K562 (cell line): Measurements from ENCODE around the gene ELP1. TPM values are rescaled to one million over a fixed set of nuclear protein-coding genes. Genes with fewer than 3 reads are reported as not detected.

Experiments
- ATAC-seq: fragments of 200-7000 bp; cut with Tn5 transposase; 3 replicates; pipeline ENCODE4 v1.9.1; 2020; ENCODE audit warnings: moderate library complexity
- BruUV-seq: library from RNA; stranded (reverse); fragments of 400-500 nt; replicated peaks from 2 replicates; lab custom pipeline; 2021; lab: Mats Ljungman, UMichigan
- CTCF ChIA-PET: fragments of 300-600 bp; formaldehyde crosslinking; extraction: SDS; loops from one replicate; lab custom pipeline; 2021; ENCODE audit warnings: low intra/inter-chr PET ratio; lab: Yijun Ruan, JAX
- POLR2A ChIA-PET: fragments of 300-600, 350-650 bp; sonication (Branson Sonifier 250); formaldehyde crosslinking; extraction: SDS; loops from one replicate; lab custom pipeline; 2021; ENCODE audit warnings: antibody characterized with exemption, inconsistent platforms; lab: Yijun Ruan, JAX
- DNase-seq, 4 experiments: peaks; one replicate each; pipeline versions ENCODE4 v3.0.0 to v3.0.0-alpha.2; 2011 to 2018; ENCODE audit warnings: low spot score in 3 of 4, mixed read lengths in 3 of 4; ENCODE audit errors: extremely low read depth in 1 of 4
- FAIRE-seq: peaks from 2 replicates; lab custom pipeline; 2011; peaks lifted over from hg19 to GRCh38; lab: Jason Lieb, UNC
- H2AFZ ChIP-seq: 2 replicates; pipeline ENCODE4 v1.6.0; 2011; ENCODE audit warnings: low read depth, low read length, control low read depth, inconsistent platforms
- H3K27ac ChIP-seq: fragments of 200-600 bp; 3 replicates; pipeline ENCODE4 v1.8.0; 2011; ENCODE audit warnings: low read depth, mild to moderate bottlenecking, control low read depth, inconsistent platforms, low read length, moderate library complexity, mixed read lengths; ENCODE audit errors: extremely low read depth
- H3K27me3 ChIP-seq, 2 experiments: fragments of 300-600 bp in 1 of 2; 2 replicates in 1 of 2; 3 replicates in 1 of 2; pipeline versions ENCODE4 v1.6.0 to v1.8.0; 2011; ENCODE audit warnings: inconsistent platforms in 2 of 2, low read length in 2 of 2, mild to moderate bottlenecking in 1 of 2, mixed read lengths in 1 of 2, moderate library complexity in 1 of 2; ENCODE audit not compliant: control insufficient read depth in 2 of 2, insufficient read depth in 2 of 2
- H3K36me3 ChIP-seq: fragments of 300-600 bp; 3 replicates; pipeline ENCODE4 v1.8.0; 2011; ENCODE audit warnings: mild to moderate bottlenecking, low read length, inconsistent platforms; ENCODE audit not compliant: control insufficient read depth, insufficient read depth
- H3K4me1 ChIP-seq, 2 experiments: fragments of 200-600 bp in 1 of 2; replicated peaks in 1 of 2; 2 replicates in 1 of 2; 3 replicates in 1 of 2; pipeline versions ENCODE4 v1.5.1 to v1.8.0; 2011; ENCODE audit warnings: inconsistent platforms in 2 of 2, low read length in 2 of 2, mild to moderate bottlenecking in 1 of 2, mixed read lengths in 1 of 2, moderate library complexity in 1 of 2; ENCODE audit not compliant: control insufficient read depth in 2 of 2, insufficient read depth in 2 of 2
- H3K4me2 ChIP-seq: 2 replicates; pipeline ENCODE4 v1.6.1; 2011; ENCODE audit warnings: low read length, control low read depth, inconsistent platforms, mixed read lengths; ENCODE audit not compliant: insufficient read depth
- H3K4me3 ChIP-seq: fragments of 200-600 bp; sonication (generic), shearing (Covaris generic); 2 replicates; pipeline ENCODE4 v1.5.1; 2016; ENCODE audit warnings: control low read depth, inconsistent platforms
- H3K79me2 ChIP-seq: fragments of 200-600 bp; 3 replicates; pipeline ENCODE4 v1.8.0; 2011; ENCODE audit warnings: low read length, inconsistent platforms; ENCODE audit not compliant: control insufficient read depth, insufficient read depth
- H3K9ac ChIP-seq, 2 experiments: 2 replicates each; pipeline versions ENCODE4 v1.6.0 to v1.6.1; 2011; ENCODE audit warnings: low read depth in 2 of 2, low read length in 2 of 2, control low read depth in 1 of 2, inconsistent platforms in 1 of 2, mild to moderate bottlenecking in 1 of 2, mixed read lengths in 1 of 2; ENCODE audit not compliant: insufficient read depth in 1 of 2
- H3K9me1 ChIP-seq: one replicate; pipeline ENCODE4 v1.6.0; 2011; ENCODE audit warnings: inconsistent platforms, mild to moderate bottlenecking, low read length, moderate library complexity; ENCODE audit not compliant: control insufficient read depth, insufficient read depth
- H3K9me3 ChIP-seq: replicated peaks from 2 replicates; pipeline ENCODE4 v1.5.1; 2011; ENCODE audit warnings: low read depth, low read length, inconsistent platforms; ENCODE audit not compliant: control insufficient read depth, insufficient read depth
- H4K20me1 ChIP-seq: replicated peaks from 2 replicates; pipeline ENCODE4 v1.6.1; 2011; ENCODE audit warnings: low read length, inconsistent platforms, mixed read lengths; ENCODE audit not compliant: control insufficient read depth, insufficient read depth
- CEBPG ChIP-seq, 3 experiments: fragments of 200-800 bp in 1 of 3; sonication (Bioruptor generic) in 1 of 3; sonication (generic) in 1 of 3; formaldehyde crosslinking in 1 of 3; IDR thresholded peaks in 2 of 3; conservative IDR thresholded peaks in 1 of 3; 2 replicates each; pipeline versions ENCODE4 v1.6.1 to v1.8.0; 2016 to 2022; ENCODE audit warnings: missing compliant biosample characterization in 2 of 3, missing genetic modification characterization in 2 of 3, mild to moderate bottlenecking in 1 of 3, missing genetic modification reagents in 1 of 3
- FOXO4 ChIP-seq: fragments of 450-650 bp; formaldehyde crosslinking; IDR thresholded peaks from 2 replicates; pipeline ENCODE4 v1.4.0; 2020; ENCODE audit warnings: mild to moderate bottlenecking, moderate library complexity
- HBP1 ChIP-seq: fragments of 450-650 bp; formaldehyde crosslinking; IDR thresholded peaks from 2 replicates; pipeline ENCODE4 v1.4.0; 2022; ENCODE audit warnings: missing genetic modification characterization
- NR2C1 ChIP-seq, 2 experiments: fragments of 450-650 bp; IDR thresholded peaks; 2 replicates each; pipeline ENCODE4 v1.6.1; 2017; ENCODE audit warnings: mild to moderate bottlenecking in 2 of 2, antibody characterized with exemption in 1 of 2, inconsistent platforms in 1 of 2, missing compliant biosample characterization in 1 of 2, missing genetic modification characterization in 1 of 2
- PTBP1 ChIP-seq: fragments of 200-400 bp; formaldehyde crosslinking; IDR thresholded peaks from 2 replicates; pipeline ENCODE4 v1.6.1; 2017; ENCODE audit warnings: low read depth, low read length
- PTRF ChIP-seq: fragments of 450-650 bp; IDR thresholded peaks from 2 replicates; pipeline ENCODE4 v1.6.1; 2016; ENCODE audit warnings: mild to moderate bottlenecking, missing genetic modification characterization, missing compliant biosample characterization
- SAFB ChIP-seq: fragments of 200-400 bp; formaldehyde crosslinking; IDR thresholded peaks from 2 replicates; pipeline ENCODE4 v1.6.1; 2017; ENCODE audit warnings: low read depth, low read length, borderline replicate concordance
- TBL1XR1 ChIP-seq, 2 experiments: IDR thresholded peaks; 2 replicates each; pipeline ENCODE4 v1.6.1; 2012; ENCODE audit warnings: improper control_type of control experiment in 2 of 2, low read length in 2 of 2, mild to moderate bottlenecking in 1 of 2
- ZNF311 ChIP-seq: fragments of 250-450 bp; sonication (Bioruptor Pico); IDR thresholded peaks from 2 replicates; pipeline ENCODE4 v1.4.0; 2020; ENCODE audit warnings: mild to moderate bottlenecking, moderate library complexity
- ZNF583 ChIP-seq: fragments of 250-450 bp; sonication (Bioruptor Pico); IDR thresholded peaks from 2 replicates; pipeline ENCODE4 v1.4.0; 2020
- WGBS: fragments of 100-300 bp; shearing (Covaris generic); methylation state at CpG from one replicate; pipeline ENCODE4 v1.1.6; 2016; ENCODE audit warnings: low coverage, mixed read lengths; ENCODE audit not compliant: insufficient coverage; ENCODE audit errors: missing lambda C conversion rate; 5-methylcytosine and 5-hydroxymethylcytosine counted together
- in situ Hi-C: fragments of 300-500 bp; cut with MboI; formaldehyde crosslinking; loops from 4 replicates; pipeline ENCODE4 v1.15.0; 2018; ENCODE audit warnings: inconsistent platforms, mixed read lengths
- intact Hi-C: fragments of 100-400 bp; cut with micrococcal nuclease; formaldehyde crosslinking; loops from 2 replicates; pipeline ENCODE4 v1.14.2; 2022
- polyA plus RNA-seq, 8 experiments: library from polyadenylated mRNA; depleted of rRNA in 4 of 8; stranded (reverse) in 5 of 8; unstranded in 3 of 8; fragments of >200 nt; fragmentation: Nextera tagmentation in 2 of 8; fragmentation: Illumina TruSeq in 1 of 8; extraction: Ambion mirVana in 2 of 8; extraction: Trizol in 1 of 8; gene quantifications; 2 replicates each; pipeline versions ENCODE4 v1.2.1 to v1.2.3, GENCODE V29; 2011 to 2014; ENCODE audit warnings: inconsistent platforms in 1 of 8, missing spikeins in 1 of 8
- total RNA-seq, 7 experiments: library from RNA; depleted of rRNA in 6 of 7; stranded (reverse); fragments of >200 nt in 6 of 7; fragmentation: Illumina TruSeq in 2 of 7; extraction: Trizol in 2 of 7; gene quantifications; 2 replicates each; pipeline versions ENCODE4 v1.2.1 to v1.2.3, GENCODE V29; 2011 to 2021; ENCODE audit warnings: low replicate concordance in 1 of 7

ELP1 gene
- total and polyA plus RNA-seq, 9 of the 15 experiments (the other 6 are each of a cell fraction or from before 2014, with no cell fraction given): 17.0 to 48.6 (median 39.7) TPM

GRCh38 chr9:108972626-108973209 is 38.8 kb upstream of the ELP1 start:
- Histone ChIP-seq H3K79me2 (no peaks in the 10 kb centered on the region), H3K4me3 (no peak overlapping the region), H4K20me1 (no peaks in the 10 kb centered on the region), H3K27ac (no peak overlapping the region), H3K36me3 (peaks cover 26% of the 10 kb centered on the region), H3K27me3 (no peaks in the 10 kb centered on the region), H3K4me1 (no peaks in the 10 kb centered on the region), H3K9me1 (no peaks in the 10 kb centered on the region), H3K9me3 (no peaks in the 10 kb centered on the region), H2AFZ (no peak overlapping the region), H3K9ac (no peak overlapping the region), H3K4me2 (no peak overlapping the region)
- ChIA-PET POLR2A (interaction anchor here (1.1 kb wide), 1 partner anchor 9 kb away, joined by 7 read pairs; no protein-coding TSS in a partner anchor), CTCF (no interaction called here)
- intact Hi-C loops (no loop called here), in situ Hi-C loops (no loop called here)
- no peak for DNase-seq
- BruUV-seq: no TSS peak
- ATAC-seq: no peak
- WGBS: 100% methylated on average over 2 of the region's 2 CpGs
- FAIRE-seq: no peak
- TF ChIP-seq CEBPG (CRISPR knock-in tag; IDR thresholded peaks at IDR 0.05) (no peak), CEBPG (tag; conservative IDR thresholded peaks at IDR 0.05 in 1 of 2, IDR thresholded peaks at IDR 0.05 in 1 of 2) (no peak), HBP1 (no peak), PTRF (tag) (no peak), TBL1XR1 (IDR thresholded peaks at IDR 0.05; ENCODE audit: low read length in 2 of 2) (no peak), SAFB (no peak), PTBP1 (no peak), ZNF311 (CRISPR knock-in tag) (no peak), ZNF583 (CRISPR knock-in tag) (no peak), NR2C1 (IDR thresholded peaks at IDR 0.05) (no peak), NR2C1 (tag; IDR thresholded peaks at IDR 0.05) (no peak), FOXO4 (no peak)
